HepG2 (cell line): ENCODE measurements around the gene ARMC8. TPM values are rescaled to one million over a fixed set of nuclear protein-coding genes. Genes with fewer than 3 reads are reported as not detected.

Experiments used
- ATAC-seq: fragments of 200-7000 bp; cut with Tn5 transposase; 3 replicates; pipeline ENCODE4 v1.9.1; 2020; ENCODE audit warnings: mild to moderate bottlenecking, moderate library complexity
- BruUV-seq: library from RNA; stranded (reverse); fragments of 400-500 nt; replicated peaks from 2 replicates; lab custom pipeline; 2021; lab: Mats Ljungman, UMichigan
- CTCF ChIA-PET: fragments of 300-600 bp; formaldehyde crosslinking; extraction: SDS; loops from one replicate; lab custom pipeline; 2021; ENCODE audit warnings: low total read pairs, inconsistent platforms, low intra/inter-chr PET ratio; lab: Yijun Ruan, JAX
- POLR2A ChIA-PET: fragments of 350-600 bp; sonication (Branson Sonifier 250); formaldehyde crosslinking; loops from one replicate; lab custom pipeline; 2020; ENCODE audit warnings: antibody characterized with exemption, inconsistent platforms; lab: Yijun Ruan, JAX
- DNase-seq: peaks from one replicate; pipeline ENCODE4 v3.0.0-alpha.2; 2015; ENCODE audit warnings: low spot score
- FAIRE-seq: peaks from 3 replicates; lab custom pipeline; 2011; peaks lifted over from hg19 to GRCh38; lab: Jason Lieb, UNC
- H2AFZ ChIP-seq: one replicate; pipeline ENCODE4 v1.6.1; 2011; ENCODE audit warnings: low read length, inconsistent platforms
- H3K27ac ChIP-seq: fragments of 300-600 bp; 3 replicates; pipeline ENCODE4 v1.8.0; 2011; ENCODE audit warnings: mixed run types, mild to moderate bottlenecking, mixed read lengths, low read length, inconsistent platforms; ENCODE audit not compliant: insufficient read depth; ENCODE audit errors: extremely low read length
- H3K27me3 ChIP-seq, 2 experiments: fragments of 200-600 bp in 1 of 2; 2 replicates in 1 of 2; 3 replicates in 1 of 2; pipeline versions ENCODE4 v1.6.0 to v1.8.0; 2011; ENCODE audit warnings: low read length in 2 of 2, mild to moderate bottlenecking in 2 of 2, moderate library complexity in 2 of 2, inconsistent platforms in 1 of 2; ENCODE audit not compliant: insufficient read depth in 2 of 2, control insufficient read depth in 1 of 2
- H3K36me3 ChIP-seq, 2 experiments: fragments of 200-600 bp in 1 of 2; replicated peaks in 1 of 2; 2 replicates in 1 of 2; 3 replicates in 1 of 2; pipeline versions ENCODE4 v1.5.1 to v1.8.0; 2011; ENCODE audit warnings: low read length in 2 of 2, inconsistent platforms in 1 of 2; ENCODE audit not compliant: insufficient read depth in 2 of 2, control insufficient read depth in 1 of 2
- H3K4me1 ChIP-seq: 2 replicates; pipeline ENCODE4 v1.5.1; 2012; ENCODE audit warnings: low read length, inconsistent platforms; ENCODE audit not compliant: insufficient read depth
- H3K4me2 ChIP-seq: 2 replicates; pipeline ENCODE4 v1.6.0; 2011; ENCODE audit warnings: low read depth, low read length, inconsistent platforms
- H3K4me3 ChIP-seq, 3 experiments: fragments of 200-600 bp in 1 of 3; sonication (generic), shearing (Covaris generic) in 1 of 3; replicated peaks in 1 of 3; 2 replicates each; pipeline ENCODE4 v1.5.1; 2011 to 2016; ENCODE audit warnings: low read length in 3 of 3, inconsistent platforms in 2 of 3, low read depth in 2 of 3, mild to moderate bottlenecking in 2 of 3, control low read depth in 1 of 3, mixed read lengths in 1 of 3; ENCODE audit not compliant: insufficient read depth in 1 of 3
- H3K79me2 ChIP-seq: one replicate; pipeline ENCODE4 v1.6.1; 2011; ENCODE audit warnings: low read length, inconsistent platforms; ENCODE audit not compliant: insufficient read depth
- H3K9ac ChIP-seq: 2 replicates; pipeline ENCODE4 v1.6.0; 2011; ENCODE audit warnings: mild to moderate bottlenecking, low read depth, low read length, inconsistent platforms; ENCODE audit not compliant: insufficient read depth
- H3K9me3 ChIP-seq: 2 replicates; pipeline ENCODE4 v1.5.1; 2012; ENCODE audit warnings: mild to moderate bottlenecking, low read length
- H4K20me1 ChIP-seq: 2 replicates; pipeline ENCODE4 v1.6.0; 2011; ENCODE audit warnings: inconsistent platforms, mild to moderate bottlenecking, low read length, moderate library complexity; ENCODE audit not compliant: insufficient read depth
- DNMT3B ChIP-seq: conservative IDR thresholded peaks from 2 replicates; pipeline ENCODE4 v1.6.1; 2016; ENCODE audit warnings: missing biosample characterization, control low read depth
- E2F5 ChIP-seq: sonication (generic); formaldehyde crosslinking; conservative IDR thresholded peaks from 2 replicates; pipeline ENCODE4 v1.4.0; 2020; ENCODE audit warnings: missing genetic modification reagents
- STAG1 ChIP-seq: sonication (generic); formaldehyde crosslinking; IDR thresholded peaks from 2 replicates; pipeline ENCODE4 v1.4.0; 2020; ENCODE audit warnings: missing genetic modification reagents
- ZFP82 ChIP-seq: sonication (generic); formaldehyde crosslinking; IDR thresholded peaks from 2 replicates; pipeline ENCODE4 v1.5.1; 2020; ENCODE audit warnings: mild to moderate bottlenecking, missing genetic modification reagents, borderline replicate concordance
- ZNF138 ChIP-seq: sonication (generic); formaldehyde crosslinking; IDR thresholded peaks from 2 replicates; pipeline ENCODE4 v1.5.0; 2020; ENCODE audit warnings: mild to moderate bottlenecking, low read depth, missing genetic modification reagents
- ZNF253 ChIP-seq: sonication (generic); formaldehyde crosslinking; IDR thresholded peaks from 2 replicates; pipeline ENCODE4 v1.8.0; 2022; ENCODE audit warnings: mild to moderate bottlenecking, missing genetic modification reagents, borderline replicate concordance
- ZNF547 ChIP-seq: sonication (generic); formaldehyde crosslinking; IDR thresholded peaks from 2 replicates; pipeline ENCODE4 v1.5.1; 2020; ENCODE audit warnings: mild to moderate bottlenecking, missing genetic modification reagents
- ZNF687 ChIP-seq: sonication (generic); formaldehyde crosslinking; IDR thresholded peaks from 2 replicates; pipeline ENCODE4 v1.5.1; 2020; ENCODE audit warnings: mild to moderate bottlenecking, missing genetic modification reagents, moderate library complexity
- WGBS: methylation state at CpG from one replicate; pipeline ENCODE4 v1.1.6; 2017; ENCODE audit warnings: low lambda C conversion rate; 5-methylcytosine and 5-hydroxymethylcytosine counted together
- in situ Hi-C: cut with HindIII; loops from 2 replicates; pipeline ENCODE4 v1.10.0; 2017; ENCODE audit warnings: low pct_unique_long_range_greater_than_20kb; ENCODE audit not compliant: extremely low pct_ligation_motif_present
- intact Hi-C: fragments of 100-400 bp; cut with micrococcal nuclease; formaldehyde crosslinking; loops from one replicate; pipeline ENCODE4 v1.10.0; 2022; ENCODE audit not compliant: unreplicated experiment
- polyA plus RNA-seq, 8 experiments: library from polyadenylated mRNA; depleted of rRNA in 3 of 8; stranded (reverse) in 7 of 8; unstranded in 1 of 8; fragments of >200 nt; fragmentation: Illumina TruSeq in 4 of 8; extraction: Trizol in 4 of 8; gene quantifications; 2 replicates each; pipeline versions ENCODE4 v1.2.1 to v1.2.3, GENCODE V29; 2011 to 2016; ENCODE audit warnings: low read depth in 4 of 8, missing spikeins in 1 of 8, mixed read lengths in 1 of 8; ENCODE audit not compliant: insufficient read depth in 1 of 8
- total RNA-seq, 5 experiments: library from RNA; depleted of rRNA; stranded (reverse); fragments of >200 nt; fragmentation: Illumina TruSeq; extraction: Trizol; gene quantifications; 2 replicates each; pipeline ENCODE4 v1.2.3, GENCODE V29; 2016; ENCODE audit warnings: low read depth in 1 of 5

Gene ARMC8
- total and polyA plus RNA-seq, 2 of the 13 experiments (the other 11 are each of a cell fraction or from before 2014, with no cell fraction given): 38.9 to 55.3 TPM

GRCh38 chr3:138336454-138336999 is 149.4 kb downstream of the ARMC8 start:
- H3K9me3 ChIP-seq: no peaks in the 10 kb centered on the region
- H3K79me2 ChIP-seq: no peaks in the 10 kb centered on the region
- TF ChIP-seq STAG1: no peak
- no peak for TF ChIP-seq ZNF547 (CRISPR knock-in tag)
- no peak for TF ChIP-seq DNMT3B (CRISPR knock-in tag)
- no peak for TF ChIP-seq ZNF138 (CRISPR knock-in tag)
- TF ChIP-seq ZFP82 (CRISPR knock-in tag): no peak
- TF ChIP-seq ZNF253 (CRISPR knock-in tag): no peak
- no peak for TF ChIP-seq ZNF687 (CRISPR knock-in tag)
- TF ChIP-seq E2F5 (CRISPR knock-in tag): no peak
- no peaks in the 10 kb centered on the region; a peak in 1 of 5 replicates for H3K27me3 ChIP-seq
- H3K4me1 ChIP-seq: no peaks in the 10 kb centered on the region
- no peak overlapping the region for H3K9ac ChIP-seq
- POLR2A ChIA-PET: no interaction called here
- no peak for DNase-seq
- no peaks in the 10 kb centered on the region for H4K20me1 ChIP-seq
- no peak for FAIRE-seq
- no peak overlapping the region for H3K27ac ChIP-seq
- H2AFZ ChIP-seq: no peak overlapping the region
- H3K4me2 ChIP-seq: no peak overlapping the region
- no peaks in the 10 kb centered on the region for H3K36me3 ChIP-seq
- BruUV-seq: no TSS peak
- CTCF ChIA-PET: no interaction called here
- no peak for ATAC-seq
- WGBS: 74% methylated on average over 4 of the region's 4 CpGs
- no peak overlapping the region for H3K4me3 ChIP-seq
- intact Hi-C loops: no loop called here
- in situ Hi-C loops: no loop called here
